ENCODE results near the gene CLTA. TPM values are rescaled to one million over a fixed set of nuclear protein-coding genes. Genes with fewer than 3 reads are reported as not detected.
"Not testable (repeated sequence)": the region's sequence is repeated elsewhere in the genome, so short reads cannot be mapped to it uniquely, and the experiment has no call there.

Gene CLTA
- total and polyA plus RNA-seq, 2 experiments from 2014 or later = 218 to 240 TPM

GRCh38 chr9:36222449-36222848, 31.7 kb downstream of the CLTA start:
- no peak overlapping the region for H3K4me2 ChIP-seq (ENCODE audit: unreplicated experiment)
- WGBS, 2 experiments (ENCODE audit: low coverage in 1 of 2, low lambda C conversion rate in 2 of 2, missing lambda C conversion rate in 2 of 2) = 100% methylated on average over 1 of the region's 1 CpG

DNA sequence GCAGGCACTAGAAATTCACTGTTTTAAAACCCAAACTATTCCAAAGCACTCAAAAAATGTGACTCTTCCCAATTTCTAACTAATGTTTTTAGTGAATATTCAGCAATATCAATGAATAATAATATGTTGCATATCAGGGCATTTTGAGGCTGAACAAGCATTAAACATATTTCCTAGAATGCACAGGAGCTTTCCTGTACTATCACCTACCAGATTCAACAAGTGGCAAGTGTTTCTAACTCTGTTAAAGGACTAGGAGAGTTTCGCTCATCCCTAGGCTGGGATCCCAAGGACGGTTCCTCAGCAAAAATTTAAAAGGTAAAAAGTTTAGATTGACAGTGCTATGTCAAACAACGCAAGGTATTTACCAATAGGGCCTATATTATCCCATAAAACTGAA, 46.5 kb downstream of the CLTA start:
- Histone ChIP-seq H3K36me3 (ENCODE audit: low read depth) (peaks cover 32% of the 10 kb centered on the region), H3K4me3 (no peak overlapping the region), H3K4me2 (ENCODE audit: unreplicated experiment) (no peak overlapping the region), H3K4me1 (ENCODE audit: insufficient read depth) (no peaks in the 10 kb centered on the region), H3K9me2 (ENCODE audit: insufficient read depth) (no peaks in the 10 kb centered on the region), H3K27ac (no peak overlapping the region), H3K79me2 (ENCODE audit: insufficient read depth) (peaks cover 54% of the 10 kb centered on the region), H2AFZ (no peak overlapping the region), H3K9ac (no peak overlapping the region), H3K27me3 (replicated peaks; ENCODE audit: insufficient read depth) (no peaks in the 10 kb centered on the region), H3K9me3 (ENCODE audit: low read depth) (no peaks in the 10 kb centered on the region), H4K20me1 (ENCODE audit: insufficient read depth) (no peaks in the 10 kb centered on the region), H3F3A (ENCODE audit: insufficient read depth) (peaks cover 16% of the 10 kb centered on the region; the same call in 1 of the 2 replicates)
- no peak for DNase-seq
- TF ChIP-seq EZH2 (IDR thresholded peaks at IDR 0.05; ENCODE audit: insufficient read depth, poor library complexity, severe bottlenecking) = no peak
- no peak for TF ChIP-seq EZH2phosphoT487 (IDR thresholded peaks at IDR 0.05; ENCODE audit: insufficient read depth, low read depth)
- WGBS, 2 experiments (ENCODE audit: low coverage in 1 of 2, low lambda C conversion rate in 2 of 2, missing lambda C conversion rate in 2 of 2) = 97 to 98% methylated on average over 3 of the region's 3 CpGs
- in situ Hi-C loops (cut with MboI) = no loop called here

More at GRCh38 chr9:36222449-36222848, 31.7 kb downstream of the CLTA start:
- Histone ChIP-seq H3K9ac (no peak overlapping the region), H3K9me2 (ENCODE audit: insufficient read depth) (no peaks in the 10 kb centered on the region), H3K9me3 (ENCODE audit: low read depth) (no peaks in the 10 kb centered on the region), H3F3A (ENCODE audit: insufficient read depth) (peaks cover 21% of the 10 kb centered on the region; the same call in 1 of the 2 replicates), H3K4me3 (no peak overlapping the region), H2AFZ (no peak overlapping the region), H3K4me1 (ENCODE audit: insufficient read depth) (no peaks in the 10 kb centered on the region), H3K27ac (no peak overlapping the region), H3K27me3 (replicated peaks; ENCODE audit: insufficient read depth) (no peaks in the 10 kb centered on the region), H3K79me2 (ENCODE audit: insufficient read depth) (peaks cover 68% of the 10 kb centered on the region), H3K36me3 (ENCODE audit: low read depth) (peaks cover 64% of the 10 kb centered on the region), H4K20me1 (ENCODE audit: insufficient read depth) (no peaks in the 10 kb centered on the region)
- TF ChIP-seq EZH2 (IDR thresholded peaks at IDR 0.05; ENCODE audit: insufficient read depth, poor library complexity, severe bottlenecking) (no peak), EZH2phosphoT487 (IDR thresholded peaks at IDR 0.05; ENCODE audit: insufficient read depth, low read depth) (no peak)
- in situ Hi-C loops (cut with MboI) = no loop called here
- DNase-seq = peak; percentile 10

DNA sequence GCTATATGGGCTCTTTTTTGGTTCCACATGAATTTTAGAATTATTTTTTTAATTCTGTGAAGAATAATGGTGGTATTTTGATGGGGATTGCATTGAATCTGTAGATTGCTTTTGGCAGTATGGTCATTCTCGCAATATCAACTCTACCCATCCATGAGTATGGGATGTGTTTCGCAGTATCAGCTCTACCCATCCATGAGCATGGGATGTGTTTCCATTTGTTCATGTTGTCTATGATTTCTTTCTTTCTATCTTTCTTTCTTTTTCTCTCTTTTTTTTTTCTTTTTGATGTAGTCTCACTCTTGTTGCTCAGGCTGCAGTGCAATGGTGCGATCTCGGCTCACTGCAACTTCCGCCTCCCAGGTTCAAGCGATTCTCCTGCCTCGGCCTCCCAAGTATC, 48.5 kb downstream of the CLTA start:
- H4K20me1 ChIP-seq (ENCODE audit: insufficient read depth); H3F3A ChIP-seq (ENCODE audit: insufficient read depth); H3K4me2 ChIP-seq (ENCODE audit: unreplicated experiment); H2AFZ ChIP-seq; H3K9me2 ChIP-seq (ENCODE audit: insufficient read depth); H3K27ac ChIP-seq; H3K4me3 ChIP-seq; in situ Hi-C loops (cut with MboI); H3K9me3 ChIP-seq (ENCODE audit: low read depth); DNase-seq; H3K9ac ChIP-seq; H3K27me3 ChIP-seq (replicated peaks; ENCODE audit: insufficient read depth); H3K4me1 ChIP-seq (ENCODE audit: insufficient read depth): not testable (repeated sequence)
- peaks cover 21% of the 10 kb centered on the region for H3K36me3 ChIP-seq (ENCODE audit: low read depth)
- WGBS, 2 experiments (ENCODE audit: low coverage in 1 of 2, low lambda C conversion rate in 2 of 2, missing lambda C conversion rate in 2 of 2) = 99 to 100% methylated on average over 7 of the region's 7 CpGs
- peaks cover 60% of the 10 kb centered on the region for H3K79me2 ChIP-seq (ENCODE audit: insufficient read depth)

DNA sequence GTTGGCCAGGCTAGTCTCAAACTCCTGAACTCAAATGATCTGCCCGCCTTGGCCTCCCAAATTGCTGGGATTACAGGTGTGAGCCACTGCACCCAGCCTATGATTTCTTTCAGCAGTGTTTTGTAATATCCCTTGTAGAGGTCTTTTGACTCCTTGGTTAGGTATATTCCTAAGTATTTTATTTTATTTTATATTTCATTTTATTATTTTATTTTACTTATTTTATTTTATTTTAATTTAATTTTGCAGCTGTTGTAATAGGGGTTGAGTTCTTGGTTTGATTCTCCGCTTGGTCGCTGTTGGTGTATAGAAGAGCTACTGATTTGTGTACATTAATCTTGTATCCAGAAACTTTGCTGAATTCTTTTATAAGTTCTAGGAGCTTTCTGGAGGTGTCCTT, 49.0 kb downstream of the CLTA start:
- H3K4me2 ChIP-seq (ENCODE audit: unreplicated experiment); H4K20me1 ChIP-seq (ENCODE audit: insufficient read depth); DNase-seq; H3K27me3 ChIP-seq (replicated peaks; ENCODE audit: insufficient read depth); H3K27ac ChIP-seq; H3F3A ChIP-seq (ENCODE audit: insufficient read depth); H3K9ac ChIP-seq; H3K4me3 ChIP-seq; H2AFZ ChIP-seq; H3K9me2 ChIP-seq (ENCODE audit: insufficient read depth); H3K4me1 ChIP-seq (ENCODE audit: insufficient read depth); H3K9me3 ChIP-seq (ENCODE audit: low read depth): not testable (repeated sequence)
- peaks cover 60% of the 10 kb centered on the region for H3K79me2 ChIP-seq (ENCODE audit: insufficient read depth)
- in situ Hi-C loops (cut with MboI) = loop anchor here (10.0 kb wide), 1 partner anchor 95 kb away; no protein-coding TSS in a partner anchor
- WGBS, 2 experiments (ENCODE audit: low coverage in 1 of 2, low lambda C conversion rate in 2 of 2, missing lambda C conversion rate in 2 of 2) = 95 to 98% methylated on average over 3 of the region's 3 CpGs
- peaks cover 19% of the 10 kb centered on the region for H3K36me3 ChIP-seq (ENCODE audit: low read depth)

DNA sequence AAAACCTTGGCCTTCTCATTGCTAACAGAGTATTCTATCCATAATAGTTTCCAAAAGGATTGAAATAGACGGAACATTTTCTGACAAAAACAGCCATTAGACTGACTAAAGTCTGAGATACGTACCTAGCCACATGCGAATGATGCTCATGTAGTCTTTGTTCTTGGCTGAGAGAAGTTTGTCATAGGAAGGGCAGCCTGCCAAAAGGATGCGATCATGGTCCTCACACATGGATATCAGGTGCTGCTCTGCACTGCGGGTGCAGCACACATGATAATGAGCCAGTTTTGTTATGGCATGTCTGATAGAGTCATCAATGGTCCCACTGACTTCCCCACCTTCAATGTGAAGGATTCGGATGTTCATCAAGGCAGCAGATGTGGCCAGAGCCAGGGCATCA, 55.2 kb downstream of the CLTA start:
- 72 to 74% methylated on average over 6 of the region's 6 CpGs for WGBS, 2 experiments (ENCODE audit: low coverage in 1 of 2, low lambda C conversion rate in 2 of 2, missing lambda C conversion rate in 2 of 2)
- in situ Hi-C loops (cut with MboI) = loop anchor here (10.0 kb wide), 1 partner anchor 89 kb away; no protein-coding TSS in a partner anchor

More for the DNA sequence above, 55.2 kb downstream of the CLTA start:
- no peak overlapping the region for H3K9ac ChIP-seq
- H3K36me3 ChIP-seq (ENCODE audit: low read depth) = peaks cover 27% of the 10 kb centered on the region; the same call in 1 of the 2 replicates
- H2AFZ ChIP-seq = no peak overlapping the region
- H3K4me1 ChIP-seq (ENCODE audit: insufficient read depth) = no peaks in the 10 kb centered on the region
- peaks cover 9% of the 10 kb centered on the region; the same call in 1 of the 2 replicates for H3F3A ChIP-seq (ENCODE audit: insufficient read depth)
- DNase-seq = peak; percentile 33
- H3K4me3 ChIP-seq = no peak overlapping the region
- TF ChIP-seq EZH2phosphoT487 (IDR thresholded peaks at IDR 0.05; ENCODE audit: insufficient read depth, low read depth) = no peak
- no peak for TF ChIP-seq EZH2 (IDR thresholded peaks at IDR 0.05; ENCODE audit: insufficient read depth, poor library complexity, severe bottlenecking)
- H3K9me2 ChIP-seq (ENCODE audit: insufficient read depth) = no peaks in the 10 kb centered on the region
- no peak overlapping the region for H3K4me2 ChIP-seq (ENCODE audit: unreplicated experiment)
- H3K27ac ChIP-seq = no peak overlapping the region
- no peaks in the 10 kb centered on the region for H3K27me3 ChIP-seq (replicated peaks; ENCODE audit: insufficient read depth)
- peaks cover 90% of the 10 kb centered on the region for H3K79me2 ChIP-seq (ENCODE audit: insufficient read depth)
- peaks cover 7% of the 10 kb centered on the region; the same call in 1 of the 2 replicates for H4K20me1 ChIP-seq (ENCODE audit: insufficient read depth)
- H3K9me3 ChIP-seq (ENCODE audit: low read depth) = no peaks in the 10 kb centered on the region
